LNCAP (cell line): ENCODE measurements around the gene RAPGEF1.

Experiments
- TF ChIP-seq, protein P1 (sequence below): fragments of 450-650 bp; IDR thresholded peaks from 2 replicates; pipeline ENCODE4 v1.5.1; 2017; ENCODE audit warnings: mild to moderate bottlenecking

RAPGEF1 gene, protein sequence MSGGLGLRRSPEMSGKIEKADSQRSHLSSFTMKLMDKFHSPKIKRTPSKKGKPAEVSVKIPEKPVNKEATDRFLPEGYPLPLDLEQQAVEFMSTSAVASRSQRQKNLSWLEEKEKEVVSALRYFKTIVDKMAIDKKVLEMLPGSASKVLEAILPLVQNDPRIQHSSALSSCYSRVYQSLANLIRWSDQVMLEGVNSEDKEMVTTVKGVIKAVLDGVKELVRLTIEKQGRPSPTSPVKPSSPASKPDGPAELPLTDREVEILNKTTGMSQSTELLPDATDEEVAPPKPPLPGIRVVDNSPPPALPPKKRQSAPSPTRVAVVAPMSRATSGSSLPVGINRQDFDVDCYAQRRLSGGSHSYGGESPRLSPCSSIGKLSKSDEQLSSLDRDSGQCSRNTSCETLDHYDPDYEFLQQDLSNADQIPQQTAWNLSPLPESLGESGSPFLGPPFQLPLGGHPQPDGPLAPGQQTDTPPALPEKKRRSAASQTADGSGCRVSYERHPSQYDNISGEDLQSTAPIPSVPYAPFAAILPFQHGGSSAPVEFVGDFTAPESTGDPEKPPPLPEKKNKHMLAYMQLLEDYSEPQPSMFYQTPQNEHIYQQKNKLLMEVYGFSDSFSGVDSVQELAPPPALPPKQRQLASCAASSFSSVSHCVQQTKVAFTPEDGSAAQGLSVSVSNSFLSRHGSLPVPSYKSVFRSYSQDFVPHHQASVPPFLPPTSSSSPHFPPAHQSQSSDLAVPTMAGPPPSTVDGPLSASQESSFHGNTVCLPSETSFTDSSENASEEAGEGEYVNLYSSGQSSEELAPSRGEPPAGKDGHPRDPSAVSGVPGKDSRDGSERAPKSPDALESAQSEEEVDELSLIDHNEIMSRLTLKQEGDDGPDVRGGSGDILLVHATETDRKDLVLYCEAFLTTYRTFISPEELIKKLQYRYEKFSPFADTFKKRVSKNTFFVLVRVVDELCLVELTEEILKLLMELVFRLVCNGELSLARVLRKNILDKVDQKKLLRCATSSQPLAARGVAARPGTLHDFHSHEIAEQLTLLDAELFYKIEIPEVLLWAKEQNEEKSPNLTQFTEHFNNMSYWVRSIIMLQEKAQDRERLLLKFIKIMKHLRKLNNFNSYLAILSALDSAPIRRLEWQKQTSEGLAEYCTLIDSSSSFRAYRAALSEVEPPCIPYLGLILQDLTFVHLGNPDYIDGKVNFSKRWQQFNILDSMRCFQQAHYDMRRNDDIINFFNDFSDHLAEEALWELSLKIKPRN (N-terminal part only)

DNA sequence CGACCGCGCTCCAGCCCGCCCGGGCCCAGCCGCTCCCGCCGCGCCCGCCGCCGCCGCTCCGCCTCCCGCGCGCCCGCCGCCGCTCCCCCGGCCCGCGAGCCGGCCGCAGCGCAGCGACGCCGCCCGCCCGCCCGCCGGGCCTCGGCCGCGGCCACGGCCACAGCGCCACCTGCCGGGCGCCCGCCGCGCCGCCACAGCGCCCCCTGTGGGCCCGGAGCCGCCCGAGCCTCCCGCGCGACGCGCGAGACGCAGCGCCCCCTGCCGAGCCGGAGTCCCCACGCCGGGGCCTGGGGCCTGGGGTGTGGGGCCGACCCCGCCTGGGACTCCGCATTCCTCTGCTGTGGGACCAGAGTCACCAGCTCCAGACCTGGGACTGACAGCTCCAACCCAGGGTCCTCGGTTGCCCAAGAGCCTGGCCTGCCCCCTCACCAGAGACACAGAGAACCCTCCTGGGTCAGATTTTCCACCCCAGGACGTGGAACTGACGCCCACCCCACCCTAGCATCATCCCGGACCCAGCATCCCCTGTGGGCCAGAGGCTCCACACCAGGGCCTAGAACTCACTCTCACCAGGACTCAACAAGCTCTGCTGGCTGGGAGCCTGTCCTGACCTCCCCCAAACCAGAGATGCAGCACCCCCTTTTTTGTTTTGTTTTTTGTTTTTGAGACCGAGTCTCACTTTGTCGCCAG, at the start of gene RAPGEF1:
RAPGEF1 (minus strand) TSS at position 118 of the 690 bp plus-strand sequence. CDS start 246 bp downstream, outside the sequence.
- TF ChIP-seq, protein P1, sequence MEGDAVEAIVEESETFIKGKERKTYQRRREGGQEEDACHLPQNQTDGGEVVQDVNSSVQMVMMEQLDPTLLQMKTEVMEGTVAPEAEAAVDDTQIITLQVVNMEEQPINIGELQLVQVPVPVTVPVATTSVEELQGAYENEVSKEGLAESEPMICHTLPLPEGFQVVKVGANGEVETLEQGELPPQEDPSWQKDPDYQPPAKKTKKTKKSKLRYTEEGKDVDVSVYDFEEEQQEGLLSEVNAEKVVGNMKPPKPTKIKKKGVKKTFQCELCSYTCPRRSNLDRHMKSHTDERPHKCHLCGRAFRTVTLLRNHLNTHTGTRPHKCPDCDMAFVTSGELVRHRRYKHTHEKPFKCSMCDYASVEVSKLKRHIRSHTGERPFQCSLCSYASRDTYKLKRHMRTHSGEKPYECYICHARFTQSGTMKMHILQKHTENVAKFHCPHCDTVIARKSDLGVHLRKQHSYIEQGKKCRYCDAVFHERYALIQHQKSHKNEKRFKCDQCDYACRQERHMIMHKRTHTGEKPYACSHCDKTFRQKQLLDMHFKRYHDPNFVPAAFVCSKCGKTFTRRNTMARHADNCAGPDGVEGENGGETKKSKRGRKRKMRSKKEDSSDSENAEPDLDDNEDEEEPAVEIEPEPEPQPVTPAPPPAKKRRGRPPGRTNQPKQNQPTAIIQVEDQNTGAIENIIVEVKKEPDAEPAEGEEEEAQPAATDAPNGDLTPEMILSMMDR = peak; percentile 99

DNA sequence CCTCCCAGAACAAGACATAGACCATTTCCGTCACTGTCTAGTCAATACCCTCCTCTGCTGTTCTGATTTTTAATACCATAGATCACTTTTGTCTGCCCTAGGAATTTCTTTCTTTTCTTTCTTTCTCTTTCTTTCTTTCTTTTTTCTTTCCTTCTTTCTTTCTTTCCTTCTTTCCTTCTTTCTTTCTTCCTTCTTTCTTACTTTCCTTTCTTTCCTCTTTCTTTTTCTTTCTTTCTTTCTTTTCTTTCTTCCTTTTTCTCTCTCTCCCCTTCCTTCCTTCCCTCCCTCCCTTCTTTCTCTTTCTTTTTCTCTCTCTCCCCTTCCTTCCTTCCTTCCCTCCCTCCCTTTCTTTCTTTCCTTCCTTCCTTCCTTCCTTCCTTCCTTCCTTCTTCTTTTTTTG, 49.0 kb upstream of the RAPGEF1 start:
- TF ChIP-seq, protein P1 = no peak

DNA sequence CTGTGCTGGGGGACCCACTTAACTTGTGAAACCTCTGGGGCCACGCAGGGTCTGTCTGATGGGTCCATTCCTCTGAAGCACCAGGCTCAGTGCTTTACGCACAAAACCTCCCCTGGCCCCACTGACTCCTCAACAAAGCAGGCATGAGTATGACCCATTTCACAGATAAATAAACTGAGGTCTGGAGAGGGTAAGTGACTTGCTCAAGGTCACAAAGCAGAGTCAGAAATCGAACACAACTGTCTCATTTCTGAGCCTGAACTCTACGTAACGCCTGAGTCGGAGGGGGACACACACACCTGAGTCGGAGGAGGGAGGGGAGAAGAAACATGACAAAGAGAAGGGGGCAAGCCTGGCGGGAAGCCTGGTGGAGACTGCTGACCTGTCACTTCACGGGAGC, 48.0 kb upstream of the RAPGEF1 start:
- TF ChIP-seq, protein P1 = no peak

DNA sequence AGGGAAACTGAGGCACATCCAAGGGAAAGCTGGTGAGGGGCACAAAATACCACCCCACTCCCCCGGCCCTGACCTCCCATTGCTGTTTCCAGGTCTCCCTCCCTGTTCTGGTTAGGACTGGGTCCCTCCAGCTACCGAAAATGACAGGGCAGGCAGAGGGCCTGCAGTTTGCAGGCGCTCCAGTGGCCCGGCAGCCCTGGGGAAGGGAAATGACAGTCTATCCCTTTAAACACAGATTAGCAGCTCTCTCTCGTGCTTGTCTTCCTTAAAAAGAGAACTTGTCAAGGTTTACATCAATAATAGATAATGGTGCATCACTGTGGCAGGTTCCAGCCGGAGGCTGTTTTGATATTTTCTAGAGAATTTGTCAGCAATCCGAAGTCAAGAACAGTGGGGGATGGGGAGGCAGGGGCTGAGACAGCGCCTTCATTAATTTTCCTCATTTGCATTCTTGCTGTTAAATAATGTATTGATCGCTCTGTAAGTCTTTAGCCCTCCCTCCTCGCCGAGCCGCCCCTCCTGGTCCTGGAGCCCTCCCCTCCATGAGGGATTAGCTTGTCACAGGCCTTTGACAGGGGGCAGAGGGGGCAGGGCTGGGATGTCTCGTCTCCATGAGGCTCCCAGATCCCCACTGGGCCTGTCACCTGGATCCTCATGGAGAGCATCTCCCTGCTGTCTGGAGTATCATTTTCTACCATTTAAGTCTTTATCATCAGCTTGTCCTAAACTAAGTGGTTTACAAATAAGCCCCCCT, 45.0 kb upstream of the RAPGEF1 start:
- TF ChIP-seq, protein P1 = no peak

DNA sequence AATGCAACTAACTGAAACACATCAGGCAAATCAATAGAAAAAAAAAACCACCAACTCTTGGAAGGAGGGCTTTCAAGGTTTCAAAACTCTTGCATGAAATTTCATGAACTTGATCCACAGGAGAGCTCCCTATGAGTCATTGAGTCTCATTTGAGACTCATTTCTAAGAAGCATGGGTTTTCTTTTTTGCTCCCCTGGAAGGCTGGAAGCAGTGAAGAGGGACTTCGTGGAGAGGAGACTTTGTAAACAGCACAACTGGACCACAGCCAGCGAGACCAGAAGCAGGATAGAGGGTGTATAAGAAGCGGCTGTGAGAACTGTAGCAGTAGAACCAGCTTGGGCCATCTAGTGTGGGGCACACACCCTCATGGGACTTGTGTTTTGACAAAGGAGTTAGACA, 41.2 kb upstream of the RAPGEF1 start:
- TF ChIP-seq, protein P1 = no peak

DNA sequence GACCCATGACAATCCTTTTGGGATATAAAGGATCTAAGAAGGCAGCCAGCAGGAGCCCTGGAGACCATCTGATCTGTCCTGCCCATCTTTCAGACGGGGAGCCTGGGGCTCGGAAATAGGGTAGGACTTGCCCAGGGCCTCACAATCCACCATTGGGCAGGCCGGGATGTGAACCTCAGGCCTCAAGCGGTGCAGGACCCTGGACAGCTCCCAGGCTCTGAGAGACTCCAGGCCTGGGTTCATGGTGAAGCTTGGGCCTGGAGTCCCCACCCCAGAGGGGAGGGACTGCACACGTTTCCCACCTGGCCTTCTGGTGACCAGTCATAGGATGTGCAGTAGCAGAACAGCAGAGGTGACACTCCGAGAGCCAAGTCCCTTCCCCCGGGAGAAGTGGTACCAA, 36.6 kb upstream of the RAPGEF1 start:
- TF ChIP-seq, protein P1 = no peak
